ENCODE data around the gene TUBGCP6.

Gene TUBGCP6

GRCh38 chr22:50167689-50168489 is 76.9 kb downstream of the TUBGCP6 start:
- no peak for DNase-seq

Data from stimulated activated CD4-positive, alpha-beta T cell treated with anti-CD3 and anti-CD28 coated beads, Interleukin-12 subunit alpha, Interleukin-12 subunit beta, amount 100 ng/mL, for 4 hours (primary cell).